HG03439 (cell line): Measurements from ENCODE around the gene RPS16.

Experiments
- ATAC-seq: cut with Tn5 transposase; IDR thresholded peaks from one replicate; pipeline ENCODE4 v1.9.1; 2021; ENCODE audit warnings: mild to moderate bottlenecking, moderate library complexity; ENCODE audit not compliant: unreplicated experiment

RPS16 gene

GRCh38 chr19:39449116-39449797 is 13.5 kb upstream of the RPS16 start:
- no peak for ATAC-seq

- no peak for ATAC-seq
Observed at GRCh38 chr19:39448271-39448670, 12.5 kb upstream of the RPS16 start.

- ATAC-seq: no peak
Observed at GRCh38 chr19:39446365-39447084, 10.8 kb upstream of the RPS16 start.

- ATAC-seq: peak; percentile 78
Observed at GRCh38 chr19:39445196-39446111, 9.7 kb upstream of the RPS16 start, which contains the start of gene SUPT5H. Gene SUPT5H, plus strand, starts transcription at chr19:39445582. Its CDS starts 309 bp downstream, at chr19:39445891.

- no peak for ATAC-seq
Observed at GRCh38 chr19:39444598-39445195, 8.9 kb upstream of the RPS16 start.

- ATAC-seq: no peak
Observed at GRCh38 chr19:39438270-39438934, 2.7 kb upstream of the RPS16 start.

- ATAC-seq: no peak
Observed at GRCh38 chr19:39436350-39436716, 584 bp upstream of the RPS16 start.

- no peak for ATAC-seq
Observed at GRCh38 chr19:39434123-39435076, 1.3 kb downstream of the RPS16 start.

- no peak for ATAC-seq
Observed at GRCh38 chr19:39433480-39434079, 2.2 kb downstream of the RPS16 start.

GRCh38 chr19:39432677-39433025 is 3.1 kb downstream of the RPS16 start:
- no peak for ATAC-seq

- ATAC-seq: peak; percentile 45
Observed at GRCh38 chr19:39430675-39431593, 4.8 kb downstream of the RPS16 start.

GRCh38 chr19:39428283-39429112 is 7.3 kb downstream of the RPS16 start:
- no peak for ATAC-seq

- no peak for ATAC-seq
Observed at GRCh38 chr19:39427707-39428106, 8.0 kb downstream of the RPS16 start.

- ATAC-seq: no peak
Observed at GRCh38 chr19:39426170-39426569, 9.6 kb downstream of the RPS16 start.

GRCh38 chr19:39425744-39426143 is 10.0 kb downstream of the RPS16 start:
- ATAC-seq: no peak

- ATAC-seq: no peak
Observed at GRCh38 chr19:39424934-39425333, 10.8 kb downstream of the RPS16 start.
